ENCODE measurements around the gene ZSWIM1.
"Not testable (repeated sequence)": the region's sequence is repeated elsewhere in the genome, so short reads cannot be mapped to it uniquely, and the experiment has no call there.

Gene ZSWIM1

GRCh38 chr20:45909817-45910669 is 29.0 kb downstream of the ZSWIM1 start:
- no peak for DNase-seq

GRCh38 chr20:45910670-45911485 is 29.9 kb downstream of the ZSWIM1 start:
- DNase-seq = peak; percentile 100

- DNase-seq = peak; percentile 84
Observed at GRCh38 chr20:45911486-45912343, 30.7 kb downstream of the ZSWIM1 start, which contains the start of gene PLTP. PLTP (minus strand) TSS chr20:45912155; CDS start chr20:45911452, 703 bp downstream.

GRCh38 chr20:45912344-45912682 is 31.3 kb downstream of the ZSWIM1 start:
- DNase-seq = no peak

- no peak for DNase-seq
Observed at GRCh38 chr20:45913116-45913515, 32.1 kb downstream of the ZSWIM1 start.

GRCh38 chr20:45917790-45918141 is 36.7 kb downstream of the ZSWIM1 start:
- DNase-seq = peak; percentile 18

GRCh38 chr20:45918182-45918737 is 37.2 kb downstream of the ZSWIM1 start:
- no peak for DNase-seq

GRCh38 chr20:45918779-45919537 is 37.9 kb downstream of the ZSWIM1 start:
- no peak for DNase-seq

- peak; percentile 35 for DNase-seq
Observed at GRCh38 chr20:45919542-45920399, 38.7 kb downstream of the ZSWIM1 start.

- no peak for DNase-seq
Observed at GRCh38 chr20:45920462-45921336, 39.7 kb downstream of the ZSWIM1 start.

- no peak for DNase-seq
Observed at GRCh38 chr20:45921337-45922189, 40.5 kb downstream of the ZSWIM1 start.

- DNase-seq = peak; percentile 23
Observed at GRCh38 chr20:45924391-45925261, 43.6 kb downstream of the ZSWIM1 start.

- DNase-seq = no peak
Observed at GRCh38 chr20:45925821-45926506, 44.9 kb downstream of the ZSWIM1 start.

- DNase-seq = no peak
Observed at GRCh38 chr20:45926731-45927070, 45.7 kb downstream of the ZSWIM1 start.

- no peak for DNase-seq
Observed at GRCh38 chr20:45927071-45927878, 46.2 kb downstream of the ZSWIM1 start.

- not testable (repeated sequence) for DNase-seq
Observed at GRCh38 chr20:45931680-45932079, 50.7 kb downstream of the ZSWIM1 start.
